ENCODE measurements around the gene ZNF415. TPM values are rescaled to one million over a fixed set of nuclear protein-coding genes. Genes with fewer than 3 reads are reported as not detected.

Gene ZNF415
- polyA plus RNA-seq, 2 of the 4 experiments (the other 2 are of a cell fraction), result not detected

DNA sequence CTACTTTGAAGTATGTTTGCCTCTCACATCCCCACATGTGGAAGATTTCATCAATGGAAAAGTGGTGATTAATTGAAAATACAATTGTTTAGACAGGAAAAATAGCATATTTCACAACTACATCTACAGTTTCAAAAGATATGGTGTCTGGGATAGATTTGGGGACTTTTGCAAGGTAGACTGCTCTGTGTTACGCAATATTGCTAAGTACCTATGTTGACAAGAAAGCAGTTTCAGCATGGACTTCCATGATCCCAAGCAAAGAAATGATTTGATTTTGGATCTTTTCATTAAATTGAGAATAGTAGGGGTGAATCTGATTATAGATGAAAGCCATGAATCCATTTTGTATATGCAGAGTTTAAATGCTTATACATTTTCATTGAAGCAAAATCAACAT is 40.0 kb downstream of the ZNF415 start:
- Histone ChIP-seq H3K4me3 (no peak overlapping the region), H3K27ac (no peak overlapping the region), H3K4me1 (no peaks in the 10 kb centered on the region), H3K4me2 (no peak overlapping the region), H3K9me3 (peaks cover 71% of the 10 kb centered on the region)
- ChIA-PET CTCF (no interaction called here), POLR2A (no interaction called here)
- ATAC-seq (no peak), FAIRE-seq (no peak), DNase-seq (ENCODE audit: low read depth in 1 of 2, low spot score in 1 of 2) (no peak)
- WGBS (ENCODE audit: missing lambda C conversion rate), result 45% methylated on average over 1 of the region's 1 CpG
- TF ChIP-seq SREBF2 (IDR thresholded peaks at IDR 0.05), result no peak
- TF ChIP-seq CEBPB (IDR thresholded peaks at IDR 0.05), result peak; percentile 43 to 69; a peak in 3 of 4 replicates

GRCh38 chr19:53091413-53092254 is 41.1 kb downstream of the ZNF415 start:
- Histone ChIP-seq H3K9me3 (peaks cover 73% of the 10 kb centered on the region), H3K4me3 (no peak overlapping the region), H3K4me1 (no peaks in the 10 kb centered on the region), H3K4me2 (no peak overlapping the region), H3K27ac (no peak overlapping the region)
- ChIA-PET POLR2A (no interaction called here), CTCF (no interaction called here)
- ATAC-seq (no peak), DNase-seq (ENCODE audit: low read depth in 1 of 2, low spot score in 1 of 2) (no peak), FAIRE-seq (no peak)
- WGBS (ENCODE audit: missing lambda C conversion rate), result 91% methylated on average over 19 of the region's 19 CpGs
- no peak for TF ChIP-seq CEBPB (IDR thresholded peaks at IDR 0.05)
- no peak for TF ChIP-seq BCL3 (IDR thresholded peaks at IDR 0.05)
- TF ChIP-seq CBX2 (IDR thresholded peaks at IDR 0.05; ENCODE audit: borderline replicate concordance, low read depth), result no peak
- TF ChIP-seq MYC (IDR thresholded peaks at IDR 0.05; ENCODE audit: borderline replicate concordance, low read length), result no peak
- TF ChIP-seq KDM5A (IDR thresholded peaks at IDR 0.05), result no peak
- TF ChIP-seq PBX3 (IDR thresholded peaks at IDR 0.05), result no peak
- TF ChIP-seq ZFP36 (IDR thresholded peaks at IDR 0.05; ENCODE audit: borderline replicate concordance, partially characterized antibody), result no peak
- no peak for TF ChIP-seq CHD2 (IDR thresholded peaks at IDR 0.05; ENCODE audit: low read length, partially characterized antibody)
- no peak for TF ChIP-seq MAZ (IDR thresholded peaks at IDR 0.05; ENCODE audit: borderline replicate concordance, low read depth, low read length)
- TF ChIP-seq, protein P1, sequence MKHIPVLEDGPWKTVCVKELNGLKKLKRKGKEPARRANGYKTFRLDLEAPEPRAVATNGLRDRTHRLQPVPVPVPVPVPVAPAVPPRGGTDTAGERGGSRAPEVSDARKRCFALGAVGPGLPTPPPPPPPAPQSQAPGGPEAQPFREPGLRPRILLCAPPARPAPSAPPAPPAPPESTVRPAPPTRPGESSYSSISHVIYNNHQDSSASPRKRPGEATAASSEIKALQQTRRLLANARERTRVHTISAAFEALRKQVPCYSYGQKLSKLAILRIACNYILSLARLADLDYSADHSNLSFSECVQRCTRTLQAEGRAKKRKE (CRISPR knock-in tag; IDR thresholded peaks at IDR 0.05; ENCODE audit: low read depth), result no peak
- no peak for TF ChIP-seq POLR2A (IDR thresholded peaks at IDR 0.05; ENCODE audit: low read length)
- no peak for TF ChIP-seq ZNF302 (CRISPR knock-in tag; IDR thresholded peaks at IDR 0.05)
- no peak for TF ChIP-seq HES2 (IDR thresholded peaks at IDR 0.05)
- no peak for TF ChIP-seq ELK1 (IDR thresholded peaks at IDR 0.05; ENCODE audit: low read depth, low read length)

DNA sequence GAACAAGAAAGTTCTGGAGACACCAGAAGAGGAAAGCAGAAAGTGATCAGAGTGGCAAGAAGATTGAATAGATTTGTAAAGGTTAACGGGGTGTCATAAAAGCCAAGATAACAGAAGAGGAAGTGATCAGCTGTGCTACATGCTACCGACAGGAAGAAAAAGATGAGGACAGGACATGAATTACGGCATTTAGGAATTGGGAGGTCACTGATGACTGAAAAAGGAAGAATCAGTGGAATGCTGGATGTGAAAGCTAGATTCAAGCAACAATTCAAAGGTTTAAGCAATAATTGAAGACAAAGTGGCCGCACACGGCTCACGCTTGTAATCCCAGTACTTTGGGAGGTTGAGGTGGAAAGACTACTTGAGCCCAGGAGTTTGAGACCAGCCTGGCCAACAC is 44.6 kb downstream of the ZNF415 start:
- FAIRE-seq, result no peak
- H3K9me3 ChIP-seq, result peaks cover 74% of the 10 kb centered on the region
- WGBS (ENCODE audit: missing lambda C conversion rate), result 89% methylated on average over 6 of the region's 6 CpGs
- ChIA-PET CTCF (no interaction called here), POLR2A (no interaction called here)
- no peak for DNase-seq (ENCODE audit: low read depth in 1 of 2, low spot score in 1 of 2)
- ATAC-seq, result no peak
- no peak overlapping the region for H3K4me2 ChIP-seq
- TF ChIP-seq HOXB5 (CRISPR knock-in tag; IDR thresholded peaks at IDR 0.05) (no peak), RFX5 (IDR thresholded peaks at IDR 0.05) (no peak)
- H3K4me1 ChIP-seq, result no peaks in the 10 kb centered on the region
- no peak overlapping the region for H3K27ac ChIP-seq
- no peak overlapping the region for H3K4me3 ChIP-seq
